Measurements from ENCODE around the gene NCDN. TPM values are rescaled to one million over a fixed set of nuclear protein-coding genes. Genes with fewer than 3 reads are reported as not detected.
A peak's percentile ranks its signal among the peaks of the same experiment; 100 is the strongest.

The NCDN gene
- total and polyA plus RNA-seq, 8 donors, result 18.2 to 42.1 (median 22.1) TPM

- H3K4me1 ChIP-seq, result no peaks in the 10 kb centered on the region
- no peaks in the 10 kb centered on the region for H3K9me3 ChIP-seq
- no peak overlapping the region for H3K27ac ChIP-seq
- H3K27me3 ChIP-seq, result no peaks in the 10 kb centered on the region
- no peak overlapping the region for H3K4me3 ChIP-seq
- no peak for TF ChIP-seq CTCF (IDR thresholded peaks at IDR 0.05)
- H3K36me3 ChIP-seq, result peaks cover 0 to 22% of the 10 kb centered on the region in 2 donors
- no peak for ATAC-seq
- intact Hi-C loops (cut with DNase I), result no loop called here
- DNase-seq, result no peak
These were observed 33.6 kb downstream of the NCDN start for GRCh38 chr1:35591211-35591610.

- H3K9me3 ChIP-seq, result no peaks in the 10 kb centered on the region
- ATAC-seq (peak; percentile 65), DNase-seq (no peak)
- H3K4me3 ChIP-seq, result no peak overlapping the region
- H3K36me3 ChIP-seq, result peaks cover 0 to 22% of the 10 kb centered on the region in 2 donors
- no peaks in the 10 kb centered on the region for H3K27me3 ChIP-seq
- H3K27ac ChIP-seq, result no peak overlapping the region
- no peaks in the 10 kb centered on the region for H3K4me1 ChIP-seq
- intact Hi-C loops (cut with DNase I), result no loop called here
- no peak for TF ChIP-seq CTCF (IDR thresholded peaks at IDR 0.05)
These were observed 35.6 kb downstream of the NCDN start for GRCh38 chr1:35592991-35593769.

- H3K27ac ChIP-seq, result no peak overlapping the region
- peaks cover 0 to 26% of the 10 kb centered on the region in 2 donors for H3K36me3 ChIP-seq
- no peaks in the 10 kb centered on the region for H3K9me3 ChIP-seq
- intact Hi-C loops (cut with DNase I), result no loop called here
- H3K4me1 ChIP-seq, result no peaks in the 10 kb centered on the region
- ATAC-seq (no peak), DNase-seq (no peak)
- no peak overlapping the region for H3K4me3 ChIP-seq
- no peaks in the 10 kb centered on the region for H3K27me3 ChIP-seq
- no peak for TF ChIP-seq CTCF (IDR thresholded peaks at IDR 0.05)
These were observed 36.6 kb downstream of the NCDN start for GRCh38 chr1:35594005-35594760.

- Histone ChIP-seq H3K4me1 (no peaks in the 10 kb centered on the region), H3K36me3 (peaks cover 0 to 35% of the 10 kb centered on the region in 2 donors), H3K4me3 (no peak overlapping the region), H3K27me3 (no peaks in the 10 kb centered on the region), H3K9me3 (no peaks in the 10 kb centered on the region), H3K27ac (no peak overlapping the region)
- ATAC-seq (no peak), DNase-seq (no peak)
- intact Hi-C loops (cut with DNase I), result no loop called here
- TF ChIP-seq CTCF (IDR thresholded peaks at IDR 0.05), result no peak
These were observed 38.1 kb downstream of the NCDN start for GRCh38 chr1:35595684-35596083.

- no peaks in the 10 kb centered on the region for H3K4me1 ChIP-seq
- no peak for DNase-seq
These were observed 40.3 kb downstream of the NCDN start for GRCh38 chr1:35597870-35598269.

More at GRCh38 chr1:35597870-35598269, 40.3 kb downstream of the NCDN start:
- ATAC-seq, result no peak
- H3K4me3 ChIP-seq, result no peak overlapping the region
- H3K9me3 ChIP-seq, result no peaks in the 10 kb centered on the region
- H3K27me3 ChIP-seq, result no peaks in the 10 kb centered on the region
- H3K27ac ChIP-seq, result no peak overlapping the region
- intact Hi-C loops (cut with DNase I), result no loop called here
- peaks cover 0 to 46% of the 10 kb centered on the region in 2 donors for H3K36me3 ChIP-seq
- TF ChIP-seq CTCF (IDR thresholded peaks at IDR 0.05), result no peak
